RWPE2 (cell line): Measurements from ENCODE around the gene UXT.

Source experiments
- ATAC-seq: fragments of 200-7000 bp; cut with Tn5 transposase; 3 replicates; pipeline ENCODE4 v1.9.1; 2021; ENCODE audit warnings: low read depth
- DNase-seq: peaks from one replicate; pipeline ENCODE4 v3.0.0-alpha.2; 2020; ENCODE audit warnings: low spot score
- H3K27ac ChIP-seq: fragments of 450-650 bp; 2 replicates; pipeline ENCODE4 v1.5.1; 2017; ENCODE audit warnings: mild to moderate bottlenecking; ENCODE audit not compliant: poor library complexity, severe bottlenecking
- H3K27me3 ChIP-seq: fragments of 250-450 bp; sonication (Bioruptor Pico); 2 replicates; pipeline ENCODE4 v1.5.1; 2021; ENCODE audit warnings: mild to moderate bottlenecking, moderate library complexity; ENCODE audit not compliant: insufficient read depth, poor library complexity, severe bottlenecking
- H3K36me3 ChIP-seq: fragments of 250-450 bp; sonication (Bioruptor Pico); 2 replicates; pipeline ENCODE4 v1.5.1; 2020; ENCODE audit warnings: low read depth, mild to moderate bottlenecking, moderate library complexity
- H3K4me1 ChIP-seq: fragments of 250-450 bp; sonication (Bioruptor Pico); 2 replicates; pipeline ENCODE4 v1.5.1; 2021; ENCODE audit warnings: mild to moderate bottlenecking, moderate library complexity; ENCODE audit not compliant: insufficient read depth, poor library complexity, severe bottlenecking
- H3K4me3 ChIP-seq: fragments of 250-450 bp; sonication (Bioruptor Pico); 2 replicates; pipeline ENCODE4 v1.5.1; 2021; ENCODE audit warnings: mild to moderate bottlenecking, moderate library complexity; ENCODE audit not compliant: severe bottlenecking
- H3K9me3 ChIP-seq: fragments of 250-450 bp; sonication (Bioruptor Pico); 2 replicates; pipeline ENCODE4 v1.5.1; 2021; ENCODE audit warnings: mild to moderate bottlenecking, moderate library complexity; ENCODE audit not compliant: severe bottlenecking
- TF ChIP-seq, protein P1 (sequence below): fragments of 450-650 bp; IDR thresholded peaks from one replicate; pipeline ENCODE4 v1.5.1; 2017; ENCODE audit warnings: mild to moderate bottlenecking, moderate library complexity; ENCODE audit not compliant: poor library complexity, severe bottlenecking

Gene UXT

DNA sequence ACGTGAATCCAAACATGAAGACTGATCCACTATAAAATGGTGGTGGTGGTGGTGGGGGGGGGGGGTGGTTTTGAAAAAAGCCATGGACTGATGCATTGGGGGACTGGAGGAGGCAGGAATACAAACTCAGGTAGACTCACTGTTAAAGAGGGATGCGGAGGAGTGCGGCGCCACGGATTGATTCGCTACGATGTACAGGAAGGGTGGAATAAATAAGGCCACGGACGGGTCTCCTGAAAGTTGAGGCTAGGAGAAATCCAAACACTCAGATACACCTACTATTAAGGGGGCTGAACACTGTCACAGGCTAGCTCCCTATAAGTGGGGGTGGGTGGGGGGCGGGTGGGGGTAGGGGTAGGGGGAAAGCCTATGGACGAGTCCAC, 9.2 kb downstream of the UXT start:
- TF ChIP-seq, protein P1, sequence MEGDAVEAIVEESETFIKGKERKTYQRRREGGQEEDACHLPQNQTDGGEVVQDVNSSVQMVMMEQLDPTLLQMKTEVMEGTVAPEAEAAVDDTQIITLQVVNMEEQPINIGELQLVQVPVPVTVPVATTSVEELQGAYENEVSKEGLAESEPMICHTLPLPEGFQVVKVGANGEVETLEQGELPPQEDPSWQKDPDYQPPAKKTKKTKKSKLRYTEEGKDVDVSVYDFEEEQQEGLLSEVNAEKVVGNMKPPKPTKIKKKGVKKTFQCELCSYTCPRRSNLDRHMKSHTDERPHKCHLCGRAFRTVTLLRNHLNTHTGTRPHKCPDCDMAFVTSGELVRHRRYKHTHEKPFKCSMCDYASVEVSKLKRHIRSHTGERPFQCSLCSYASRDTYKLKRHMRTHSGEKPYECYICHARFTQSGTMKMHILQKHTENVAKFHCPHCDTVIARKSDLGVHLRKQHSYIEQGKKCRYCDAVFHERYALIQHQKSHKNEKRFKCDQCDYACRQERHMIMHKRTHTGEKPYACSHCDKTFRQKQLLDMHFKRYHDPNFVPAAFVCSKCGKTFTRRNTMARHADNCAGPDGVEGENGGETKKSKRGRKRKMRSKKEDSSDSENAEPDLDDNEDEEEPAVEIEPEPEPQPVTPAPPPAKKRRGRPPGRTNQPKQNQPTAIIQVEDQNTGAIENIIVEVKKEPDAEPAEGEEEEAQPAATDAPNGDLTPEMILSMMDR = no peak
- H3K4me3 ChIP-seq = peak overlapping the region; percentile 61
- DNase-seq (no peak), ATAC-seq (no peak)
- peaks cover 4% of the 10 kb centered on the region for H3K4me1 ChIP-seq
- no peaks in the 10 kb centered on the region for H3K9me3 ChIP-seq
- peaks cover 23% of the 10 kb centered on the region for H3K36me3 ChIP-seq
- H3K27ac ChIP-seq = peak overlapping the region; percentile 35
- H3K27me3 ChIP-seq = no peaks in the 10 kb centered on the region

DNA sequence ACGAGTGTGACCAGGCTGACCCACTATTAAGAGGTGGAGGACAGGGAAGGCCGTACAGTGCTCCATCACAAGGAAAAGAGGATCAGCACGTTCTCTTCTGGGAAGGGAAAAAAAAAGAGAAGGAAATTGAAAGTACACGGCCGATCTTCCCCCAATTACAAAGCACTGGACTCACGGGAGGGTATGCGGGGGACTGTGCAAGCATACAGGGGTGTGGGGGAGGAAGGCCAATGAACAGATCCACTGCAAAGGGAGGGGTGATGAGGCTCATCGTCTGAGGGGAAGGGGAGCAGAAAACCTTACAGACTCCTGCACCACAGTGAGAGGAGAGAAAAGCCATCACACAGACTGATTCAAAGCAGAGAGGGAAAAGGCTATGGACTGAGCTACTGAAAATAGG, 9.7 kb downstream of the UXT start:
- Histone ChIP-seq H3K9me3 (no peaks in the 10 kb centered on the region), H3K27ac (no peak overlapping the region), H3K4me3 (peak overlapping the region; percentile 61), H3K36me3 (peaks cover 23% of the 10 kb centered on the region), H3K27me3 (no peaks in the 10 kb centered on the region), H3K4me1 (peaks cover 4% of the 10 kb centered on the region)
- ATAC-seq (no peak), DNase-seq (no peak)
- TF ChIP-seq, protein P1 = no peak

- peaks cover 4% of the 10 kb centered on the region for H3K4me1 ChIP-seq
- H3K36me3 ChIP-seq = peaks cover 23% of the 10 kb centered on the region
- no peaks in the 10 kb centered on the region for H3K9me3 ChIP-seq
- H3K27ac ChIP-seq = no peak overlapping the region
- no peak overlapping the region for H3K4me3 ChIP-seq
- TF ChIP-seq, protein P1 = no peak
- H3K27me3 ChIP-seq = no peaks in the 10 kb centered on the region
- ATAC-seq = no peak
- no peak for DNase-seq
Measured at GRCh38 chrX:47648376-47648775, 10.6 kb downstream of the UXT start.

- ATAC-seq (no peak), DNase-seq (no peak)
- H3K27me3 ChIP-seq = no peaks in the 10 kb centered on the region
- H3K4me1 ChIP-seq = peaks cover 4% of the 10 kb centered on the region
- peaks cover 13% of the 10 kb centered on the region for H3K36me3 ChIP-seq
- TF ChIP-seq, protein P1 = no peak
- H3K27ac ChIP-seq = no peak overlapping the region
- no peak overlapping the region for H3K4me3 ChIP-seq
- no peaks in the 10 kb centered on the region for H3K9me3 ChIP-seq
Measured at GRCh38 chrX:47646636-47647035, 12.3 kb downstream of the UXT start.

DNA sequence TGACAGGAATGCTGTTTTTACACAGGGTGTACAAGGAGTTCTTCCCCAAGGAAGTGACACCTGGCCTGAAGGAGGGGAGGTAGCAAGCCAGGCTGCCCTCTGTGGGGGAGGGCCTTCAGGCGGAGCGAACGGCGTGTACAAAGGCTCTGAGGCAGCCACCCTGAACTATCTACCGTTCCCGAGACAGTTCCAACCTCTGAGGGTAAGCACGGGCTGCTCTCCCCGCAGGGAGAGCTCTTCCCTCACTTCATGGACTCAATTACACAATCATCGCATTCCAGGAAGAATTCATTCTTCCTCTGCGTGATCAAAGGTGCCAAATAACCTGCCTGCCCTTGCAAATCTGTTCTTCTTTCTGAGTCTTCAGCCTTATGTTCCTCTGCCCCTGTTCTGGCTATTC, 13.4 kb downstream of the UXT start:
- peaks cover 20% of the 10 kb centered on the region for H3K36me3 ChIP-seq
- DNase-seq (no peak), ATAC-seq (no peak)
- peaks cover 4% of the 10 kb centered on the region for H3K4me1 ChIP-seq
- H3K4me3 ChIP-seq = no peak overlapping the region
- TF ChIP-seq, protein P1 = no peak
- no peaks in the 10 kb centered on the region for H3K27me3 ChIP-seq
- H3K27ac ChIP-seq = no peak overlapping the region
- no peaks in the 10 kb centered on the region for H3K9me3 ChIP-seq
